ENCODE measurements around the gene TRPM8. TPM values are rescaled to one million over a fixed set of nuclear protein-coding genes. Genes with fewer than 3 reads are reported as not detected.

Gene TRPM8
- total RNA-seq, 1 donor from 2014 or later = not detected

GRCh38 chr2:233935426-233935825 is 18.3 kb downstream of the TRPM8 start:
- H3K36me3 Mint-ChIP-seq (ENCODE audit: low read depth, unreplicated experiment) = no peaks in the 10 kb centered on the region

GRCh38 chr2:233936089-233936488 is 18.9 kb downstream of the TRPM8 start:
- no peak for TF ChIP-seq CTCF (IDR thresholded peaks at IDR 0.05; ENCODE audit: unreplicated experiment)
- Mint-ChIP-seq H3K9me3 (ENCODE audit: unreplicated experiment) (no peaks in the 10 kb centered on the region), H3K36me3 (ENCODE audit: low read depth, unreplicated experiment) (no peaks in the 10 kb centered on the region), H3K4me1 (ENCODE audit: unreplicated experiment) (peaks cover 5% of the 10 kb centered on the region), H3K4me3 (ENCODE audit: unreplicated experiment) (no peak overlapping the region), H3K27ac (ENCODE audit: unreplicated experiment) (no peak overlapping the region), H3K27me3 (ENCODE audit: unreplicated experiment) (peaks cover 3% of the 10 kb centered on the region)
- DNase-seq (ENCODE audit: low spot score) = no peak

More at GRCh38 chr2:233935426-233935825, 18.3 kb downstream of the TRPM8 start:
- peaks cover 3% of the 10 kb centered on the region for H3K27me3 Mint-ChIP-seq (ENCODE audit: unreplicated experiment)
- no peak for TF ChIP-seq CTCF (IDR thresholded peaks at IDR 0.05; ENCODE audit: unreplicated experiment)
- DNase-seq (ENCODE audit: low spot score) = no peak
- peaks cover under 1% of the 10 kb centered on the region for H3K4me1 Mint-ChIP-seq (ENCODE audit: unreplicated experiment)
- H3K27ac Mint-ChIP-seq (ENCODE audit: unreplicated experiment) = no peak overlapping the region
- no peaks in the 10 kb centered on the region for H3K9me3 Mint-ChIP-seq (ENCODE audit: unreplicated experiment)
- H3K4me3 Mint-ChIP-seq (ENCODE audit: unreplicated experiment) = no peak overlapping the region

- TF ChIP-seq CTCF (IDR thresholded peaks at IDR 0.05; ENCODE audit: unreplicated experiment) = no peak
- Mint-ChIP-seq H3K27ac (ENCODE audit: unreplicated experiment) (no peak overlapping the region), H3K9me3 (ENCODE audit: unreplicated experiment) (no peaks in the 10 kb centered on the region), H3K27me3 (ENCODE audit: unreplicated experiment) (no peaks in the 10 kb centered on the region), H3K4me1 (ENCODE audit: unreplicated experiment) (peaks cover 5% of the 10 kb centered on the region), H3K36me3 (ENCODE audit: low read depth, unreplicated experiment) (no peaks in the 10 kb centered on the region), H3K4me3 (ENCODE audit: unreplicated experiment) (no peak overlapping the region)
- no peak for DNase-seq (ENCODE audit: low spot score)
Observed at GRCh38 chr2:233938676-233939370, 21.6 kb downstream of the TRPM8 start.

GRCh38 chr2:233940376-233941276 is 23.5 kb downstream of the TRPM8 start:
- Mint-ChIP-seq H3K4me1 (ENCODE audit: unreplicated experiment) (peaks cover 5% of the 10 kb centered on the region), H3K4me3 (ENCODE audit: unreplicated experiment) (no peak overlapping the region), H3K9me3 (ENCODE audit: unreplicated experiment) (no peaks in the 10 kb centered on the region), H3K27me3 (ENCODE audit: unreplicated experiment) (no peaks in the 10 kb centered on the region), H3K27ac (ENCODE audit: unreplicated experiment) (no peak overlapping the region), H3K36me3 (ENCODE audit: low read depth, unreplicated experiment) (no peaks in the 10 kb centered on the region)
- no peak for TF ChIP-seq CTCF (IDR thresholded peaks at IDR 0.05; ENCODE audit: unreplicated experiment)
- no peak for DNase-seq (ENCODE audit: low spot score)

- Mint-ChIP-seq H3K27ac (ENCODE audit: unreplicated experiment) (no peak overlapping the region), H3K9me3 (ENCODE audit: unreplicated experiment) (no peaks in the 10 kb centered on the region), H3K4me1 (ENCODE audit: unreplicated experiment) (peaks cover 5% of the 10 kb centered on the region), H3K36me3 (ENCODE audit: low read depth, unreplicated experiment) (no peaks in the 10 kb centered on the region), H3K27me3 (ENCODE audit: unreplicated experiment) (no peaks in the 10 kb centered on the region), H3K4me3 (ENCODE audit: unreplicated experiment) (no peak overlapping the region)
- no peak for TF ChIP-seq CTCF (IDR thresholded peaks at IDR 0.05; ENCODE audit: unreplicated experiment)
- DNase-seq (ENCODE audit: low spot score) = no peak
Observed at GRCh38 chr2:233942731-233943130, 25.6 kb downstream of the TRPM8 start.

All from endothelial cell (in vitro differentiated cells).